Colonic mucosa (tissue), 4 donors: Measurements from ENCODE around the gene KIAA0513. TPM values are rescaled to one million over a fixed set of nuclear protein-coding genes. Genes with fewer than 3 reads are reported as not detected.
A peak's percentile ranks its signal among the peaks of the same experiment; 100 is the strongest.

ENCODE experiments used
- DNase-seq: peaks from one replicate; pipeline ENCODE4 v3.0.0-alpha.2; 2020
- H3K27ac ChIP-seq: fragments of 200-600 bp; one replicate; pipeline ENCODE4 v1.8.0; 2021
- H3K27me3 ChIP-seq: fragments of 200-600 bp; one replicate; pipeline ENCODE4 v1.8.0; 2021
- H3K36me3 ChIP-seq: fragments of 200-600 bp; one replicate; pipeline ENCODE4 v1.8.0; 2021
- H3K4me1 ChIP-seq: fragments of 200-600 bp; one replicate; pipeline ENCODE4 v1.8.0; 2021; ENCODE audit warnings: mild to moderate bottlenecking
- H3K4me3 ChIP-seq: fragments of 200-600 bp; one replicate; pipeline ENCODE4 v1.8.0; 2021
- H3K9ac ChIP-seq, 2 donors: one replicate each; pipeline ENCODE4 v1.7.0; 2013; ENCODE audit warnings: control low read depth in 2 of 2, low read depth in 2 of 2, low read length in 2 of 2
- H3K9me3 ChIP-seq: fragments of 200-600 bp; one replicate; pipeline ENCODE4 v1.8.0; 2021
- intact Hi-C: fragments of 100-400 bp; cut with DNase I; formaldehyde crosslinking; loops from one replicate; pipeline ENCODE4 v1.14.1; 2022
- total RNA-seq, 2 donors: library from RNA; stranded (reverse); fragmentation: NEBNext Ultra II Directional in 1 of 2; extraction: Animal tissue kit (Norgen Biotek cat#: 25700) in 1 of 2; gene quantifications; one replicate each; pipeline ENCODE4 v1.2.1, GENCODE V29; 2021
- TF ChIP-seq, protein P1 (sequence below): fragments of 200-600 bp; IDR thresholded peaks from one replicate; pipeline ENCODE4 v1.8.0; 2022; ENCODE audit warnings: antibody characterized with exemption, mild to moderate bottlenecking
- donor health status: healthy.
- donor health status: DM: no; HTN: no; CAD: no.
- donor health status: DM: no; HTN: no; CAD: no.

KIAA0513 gene
- total RNA-seq, 2 donors from 2014 or later, result 17.7 to 22.8 TPM

DNA sequence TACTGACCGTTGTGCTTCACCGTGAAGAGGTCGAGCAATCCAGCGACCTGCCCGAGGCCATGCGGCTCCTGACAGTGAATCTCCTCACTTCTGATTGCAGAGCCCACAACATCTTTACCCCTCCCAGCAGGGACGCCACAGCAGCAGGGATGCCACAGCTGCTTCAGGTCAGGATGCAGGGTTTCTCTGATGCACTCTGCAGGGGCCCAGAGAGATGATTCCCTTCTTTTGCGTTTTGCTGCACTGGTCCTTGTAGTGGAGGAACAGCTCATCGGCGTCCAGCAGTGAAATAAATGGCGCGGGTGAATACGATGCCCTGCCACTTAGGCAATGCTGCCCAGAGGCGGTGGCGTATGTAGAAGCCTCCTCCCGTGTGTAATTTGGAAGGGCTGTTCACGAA, 5.6 kb downstream of the KIAA0513 start:
- Histone ChIP-seq H3K4me1 (peaks cover 12% of the 10 kb centered on the region), H3K9ac (no peak overlapping the region), H3K27ac (no peak overlapping the region), H3K36me3 (no peaks in the 10 kb centered on the region), H3K4me3 (no peak overlapping the region), H3K9me3 (no peaks in the 10 kb centered on the region), H3K27me3 (no peaks in the 10 kb centered on the region)
- intact Hi-C loops, result no loop called here
- DNase-seq, result no peak
- TF ChIP-seq, protein P1, sequence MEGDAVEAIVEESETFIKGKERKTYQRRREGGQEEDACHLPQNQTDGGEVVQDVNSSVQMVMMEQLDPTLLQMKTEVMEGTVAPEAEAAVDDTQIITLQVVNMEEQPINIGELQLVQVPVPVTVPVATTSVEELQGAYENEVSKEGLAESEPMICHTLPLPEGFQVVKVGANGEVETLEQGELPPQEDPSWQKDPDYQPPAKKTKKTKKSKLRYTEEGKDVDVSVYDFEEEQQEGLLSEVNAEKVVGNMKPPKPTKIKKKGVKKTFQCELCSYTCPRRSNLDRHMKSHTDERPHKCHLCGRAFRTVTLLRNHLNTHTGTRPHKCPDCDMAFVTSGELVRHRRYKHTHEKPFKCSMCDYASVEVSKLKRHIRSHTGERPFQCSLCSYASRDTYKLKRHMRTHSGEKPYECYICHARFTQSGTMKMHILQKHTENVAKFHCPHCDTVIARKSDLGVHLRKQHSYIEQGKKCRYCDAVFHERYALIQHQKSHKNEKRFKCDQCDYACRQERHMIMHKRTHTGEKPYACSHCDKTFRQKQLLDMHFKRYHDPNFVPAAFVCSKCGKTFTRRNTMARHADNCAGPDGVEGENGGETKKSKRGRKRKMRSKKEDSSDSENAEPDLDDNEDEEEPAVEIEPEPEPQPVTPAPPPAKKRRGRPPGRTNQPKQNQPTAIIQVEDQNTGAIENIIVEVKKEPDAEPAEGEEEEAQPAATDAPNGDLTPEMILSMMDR, result no peak

DNA sequence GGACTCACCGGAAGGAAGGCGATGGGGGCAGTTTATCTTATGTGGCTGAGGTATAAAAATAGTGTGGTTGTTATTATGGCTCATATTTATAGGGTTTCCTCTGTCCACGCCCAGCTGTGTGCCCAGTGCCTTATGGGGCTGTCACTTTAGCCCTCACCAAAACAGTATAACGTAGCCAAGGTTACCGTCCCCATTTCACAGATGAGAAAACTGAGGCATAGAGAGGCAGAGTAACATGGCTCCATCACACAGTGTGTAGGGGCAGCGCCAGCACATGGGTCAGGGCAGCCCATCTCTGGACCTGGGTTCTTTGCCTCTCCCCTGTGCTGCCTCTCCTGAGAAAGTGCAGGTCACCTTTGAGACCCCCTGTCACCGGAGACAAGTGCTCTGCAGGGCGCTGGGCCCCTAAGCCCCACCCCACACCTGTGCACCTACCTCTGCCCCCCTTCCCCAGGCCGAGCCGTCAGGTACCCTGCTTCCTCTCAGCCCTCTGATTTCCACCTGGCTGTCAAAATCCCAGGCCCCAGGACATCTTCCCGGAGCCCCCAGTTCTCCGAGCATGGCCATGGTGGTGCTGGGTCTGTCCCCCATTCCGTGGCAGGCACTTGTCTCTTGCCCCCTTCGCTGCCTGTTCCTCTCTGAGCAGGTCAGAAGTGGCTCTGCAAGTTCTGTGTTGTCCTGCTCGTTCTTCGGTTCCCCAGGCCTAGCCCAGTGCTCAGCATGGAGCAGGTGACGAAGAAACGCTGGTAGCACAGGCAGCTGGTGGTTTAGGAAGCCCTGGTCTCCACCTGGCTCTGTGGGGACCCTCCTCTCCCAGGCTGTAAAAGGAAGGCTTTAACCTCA, 7.2 kb downstream of the KIAA0513 start:
- no peaks in the 10 kb centered on the region for H3K9me3 ChIP-seq
- H3K4me1 ChIP-seq, result peaks cover 5% of the 10 kb centered on the region
- TF ChIP-seq, protein P1, result no peak
- H3K36me3 ChIP-seq, result no peaks in the 10 kb centered on the region
- H3K27ac ChIP-seq, result no peak overlapping the region
- no peak for DNase-seq
- H3K4me3 ChIP-seq, result no peak overlapping the region
- H3K9ac ChIP-seq, result no peak overlapping the region
- intact Hi-C loops, result no loop called here
- H3K27me3 ChIP-seq, result no peaks in the 10 kb centered on the region

DNA sequence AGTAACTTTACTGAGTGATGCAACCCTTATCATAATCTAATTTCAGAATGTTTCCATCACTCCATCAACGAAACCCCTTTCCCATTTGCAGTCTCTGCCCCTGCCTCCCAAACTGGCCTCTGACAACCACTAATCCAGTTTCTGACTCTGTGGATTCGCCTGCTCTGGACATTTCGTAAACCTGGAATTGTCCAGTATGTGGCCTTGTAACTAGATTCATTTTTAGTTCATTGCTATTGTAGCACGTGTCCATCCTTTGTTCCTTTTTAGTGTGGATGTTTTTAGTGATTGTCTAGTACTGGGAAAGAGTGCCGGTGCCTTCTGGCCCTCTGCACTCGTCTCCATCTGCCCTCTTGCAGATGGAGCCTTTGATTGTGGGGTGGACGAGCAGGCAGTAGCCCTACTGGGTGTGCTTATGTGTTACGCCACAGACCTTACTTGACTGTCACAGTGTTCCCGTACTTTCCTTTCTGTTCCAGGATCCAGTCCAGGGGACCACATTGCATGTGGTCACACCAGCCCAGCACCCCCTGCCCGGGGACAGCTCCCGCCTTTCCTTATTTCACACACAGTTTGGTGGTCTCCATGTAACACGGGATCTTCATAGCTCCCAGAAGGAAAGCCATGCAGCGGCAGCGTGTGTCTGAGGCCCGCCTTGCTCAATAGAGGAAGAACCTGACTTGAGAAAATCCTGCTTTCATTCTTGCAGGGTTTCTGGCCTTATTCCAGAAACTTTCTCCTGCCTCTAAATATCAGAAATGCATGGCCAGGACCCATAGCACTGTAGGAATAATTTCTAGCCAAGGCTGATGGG, 8.8 kb downstream of the KIAA0513 start:
- Histone ChIP-seq H3K27me3 (no peaks in the 10 kb centered on the region), H3K27ac (peak overlapping the region; percentile 9)
- no peak for DNase-seq

DNA sequence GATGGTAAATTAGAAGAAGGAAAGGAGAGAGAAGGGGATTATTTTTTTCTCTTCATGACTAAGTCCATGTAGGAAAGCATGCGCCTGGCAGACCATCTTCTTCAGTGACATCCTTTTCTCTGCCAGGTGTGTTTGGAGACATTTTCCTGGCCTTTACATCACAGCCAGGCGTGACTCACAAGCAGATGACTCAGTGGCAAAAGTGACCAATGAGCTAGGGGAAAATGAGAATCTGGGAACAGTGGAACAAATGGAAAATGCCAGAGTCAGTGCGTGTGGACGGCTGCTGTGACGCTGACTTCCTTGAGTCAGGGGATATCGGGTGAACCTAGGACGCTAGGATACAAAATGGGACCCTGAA, 9.4 kb downstream of the KIAA0513 start:
- Histone ChIP-seq H3K4me1 (no peaks in the 10 kb centered on the region), H3K27ac (no peak overlapping the region), H3K4me3 (no peak overlapping the region), H3K36me3 (no peaks in the 10 kb centered on the region), H3K9me3 (no peaks in the 10 kb centered on the region), H3K27me3 (no peaks in the 10 kb centered on the region), H3K9ac (no peak overlapping the region)
- no peak for DNase-seq
- intact Hi-C loops, result no loop called here
- TF ChIP-seq, protein P1, result no peak

More for the DNA sequence above, 8.8 kb downstream of the KIAA0513 start:
- H3K4me1 ChIP-seq, result no peaks in the 10 kb centered on the region
- no peaks in the 10 kb centered on the region for H3K9me3 ChIP-seq
- H3K9ac ChIP-seq, result no peak overlapping the region
- H3K36me3 ChIP-seq, result no peaks in the 10 kb centered on the region
- TF ChIP-seq, protein P1, result no peak
- intact Hi-C loops, result no loop called here
- H3K4me3 ChIP-seq, result no peak overlapping the region

DNA sequence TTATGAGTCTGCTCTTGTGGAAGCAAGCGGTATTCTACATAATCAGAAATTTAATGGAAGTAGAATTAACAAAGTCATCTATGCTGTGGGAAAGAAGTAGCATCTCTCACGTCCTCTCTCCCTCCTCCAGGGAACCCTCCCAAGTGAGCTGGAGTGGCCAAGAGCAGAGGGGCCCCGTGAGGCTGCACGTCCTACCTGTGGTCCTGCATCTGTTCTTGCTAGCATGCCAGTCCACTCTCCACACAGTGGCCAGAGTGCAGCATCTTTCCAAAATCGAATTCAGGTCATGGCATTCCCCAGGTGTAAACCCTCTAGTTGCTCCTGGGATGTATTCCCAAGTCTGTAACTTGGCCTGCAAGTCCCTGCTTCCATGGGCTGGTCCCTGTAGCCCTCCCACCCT, 10.1 kb downstream of the KIAA0513 start:
- intact Hi-C loops, result no loop called here
- H3K9me3 ChIP-seq, result no peaks in the 10 kb centered on the region
- no peaks in the 10 kb centered on the region for H3K36me3 ChIP-seq
- DNase-seq, result no peak
- no peaks in the 10 kb centered on the region for H3K4me1 ChIP-seq
- no peaks in the 10 kb centered on the region for H3K27me3 ChIP-seq
- H3K27ac ChIP-seq, result no peak overlapping the region
- TF ChIP-seq, protein P1, result no peak
- H3K4me3 ChIP-seq, result no peak overlapping the region
- H3K9ac ChIP-seq, result peak overlapping the region in 1 of 2 donors; percentile 24
